Measurements from ENCODE around the gene CRTC2.
"Not testable (repeated sequence)": the region's sequence is repeated elsewhere in the genome, so short reads cannot be mapped to it uniquely, and the experiment has no call there.

CRTC2 gene

GRCh38 chr1:153908071-153908470 is 50.3 kb downstream of the CRTC2 start:
- no peak for TF ChIP-seq CTCF (IDR thresholded peaks at IDR 0.05; ENCODE audit: borderline replicate concordance, control extremely low read depth, extremely low read depth, insufficient read depth, missing control alignments)
- no peak for DNase-seq (ENCODE audit: low spot score)
- in situ Hi-C loops (cut with MboI; ENCODE audit: low sequenced_read_pairs, unreplicated experiment) = no loop called here

GRCh38 chr1:153907134-153907533 is 51.3 kb downstream of the CRTC2 start:
- in situ Hi-C loops (cut with MboI; ENCODE audit: low sequenced_read_pairs, unreplicated experiment) = no loop called here

DNA sequence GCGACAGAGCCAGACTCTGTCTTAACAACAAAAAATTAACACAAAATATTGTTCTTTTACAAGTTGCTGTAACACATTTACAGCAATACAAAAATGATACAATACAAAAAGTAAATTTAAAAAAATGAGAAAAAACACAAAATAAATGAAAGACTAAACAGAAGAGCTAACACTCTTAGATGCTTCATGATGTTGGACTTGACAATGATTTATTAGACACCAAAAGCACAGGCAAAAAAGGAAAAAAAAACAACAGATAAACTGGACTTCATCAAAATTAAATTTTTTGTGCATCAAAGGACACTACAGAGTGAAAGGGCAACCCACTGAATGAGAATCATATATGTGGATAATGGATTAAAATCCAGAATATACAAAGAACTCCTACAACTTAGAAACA is 52.0 kb downstream of the CRTC2 start:
- no peak for DNase-seq (ENCODE audit: low spot score)
- in situ Hi-C loops (cut with MboI; ENCODE audit: low sequenced_read_pairs, unreplicated experiment) = no loop called here
- TF ChIP-seq CTCF (IDR thresholded peaks at IDR 0.05; ENCODE audit: borderline replicate concordance, control extremely low read depth, extremely low read depth, insufficient read depth, missing control alignments) = no peak

More at GRCh38 chr1:153907134-153907533, 51.3 kb downstream of the CRTC2 start:
- DNase-seq (ENCODE audit: low spot score) = no peak
- TF ChIP-seq CTCF (IDR thresholded peaks at IDR 0.05; ENCODE audit: borderline replicate concordance, control extremely low read depth, extremely low read depth, insufficient read depth, missing control alignments) = no peak

DNA sequence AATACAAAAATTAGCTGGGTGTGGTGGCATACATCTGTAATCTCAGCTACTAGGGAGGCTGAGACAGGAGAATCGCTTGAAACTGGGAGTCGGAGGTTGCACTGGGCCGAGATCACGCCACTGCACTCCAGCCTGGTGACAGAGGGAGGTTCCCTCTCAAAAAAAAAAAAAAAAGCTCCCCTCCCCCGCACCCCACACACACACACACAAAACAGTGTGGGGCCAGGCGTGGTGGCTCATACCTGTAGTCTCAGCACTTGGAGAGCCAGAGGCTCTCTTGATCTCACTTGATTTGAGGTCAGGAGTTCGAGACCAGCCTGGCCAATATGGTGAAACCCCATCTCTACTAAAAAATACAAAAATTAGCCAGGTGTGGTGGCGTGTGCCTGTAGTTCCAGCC is 52.5 kb downstream of the CRTC2 start:
- in situ Hi-C loops (cut with MboI; ENCODE audit: low sequenced_read_pairs, unreplicated experiment); DNase-seq (ENCODE audit: low spot score): not testable (repeated sequence)

DNA sequence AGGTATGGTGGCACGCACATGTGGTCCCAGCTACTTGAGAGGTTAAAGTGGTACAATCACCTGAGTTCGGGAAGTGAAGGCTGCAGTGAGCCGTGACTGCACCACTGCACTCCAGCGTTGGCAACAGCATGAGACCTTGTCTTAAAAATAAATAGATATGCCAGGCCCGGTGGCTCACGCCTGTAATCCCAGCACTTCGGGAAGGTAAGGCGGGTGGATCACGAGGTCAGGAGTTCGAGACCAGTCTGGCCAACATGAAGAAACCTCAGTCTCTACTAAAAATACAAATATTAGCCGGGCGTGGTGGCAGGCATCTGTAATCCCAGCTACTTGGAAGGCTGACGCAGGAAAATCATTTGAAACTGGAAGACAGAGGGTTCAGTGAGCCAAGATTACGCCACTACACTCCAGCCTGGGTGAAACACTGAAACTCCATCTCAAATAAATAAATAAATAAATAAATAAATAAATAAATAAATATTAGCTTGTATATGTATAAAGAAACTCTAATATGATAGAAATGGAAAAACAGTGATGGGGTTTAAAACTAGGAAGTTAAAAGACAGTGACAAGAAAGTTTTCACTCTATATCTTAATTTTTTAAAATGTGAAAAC is 54.5 kb downstream of the CRTC2 start:
- no peak for DNase-seq (ENCODE audit: low spot score)
- in situ Hi-C loops (cut with MboI; ENCODE audit: low sequenced_read_pairs, unreplicated experiment) = no loop called here
- no peak for TF ChIP-seq CTCF (IDR thresholded peaks at IDR 0.05; ENCODE audit: borderline replicate concordance, control extremely low read depth, extremely low read depth, insufficient read depth, missing control alignments)

DNA sequence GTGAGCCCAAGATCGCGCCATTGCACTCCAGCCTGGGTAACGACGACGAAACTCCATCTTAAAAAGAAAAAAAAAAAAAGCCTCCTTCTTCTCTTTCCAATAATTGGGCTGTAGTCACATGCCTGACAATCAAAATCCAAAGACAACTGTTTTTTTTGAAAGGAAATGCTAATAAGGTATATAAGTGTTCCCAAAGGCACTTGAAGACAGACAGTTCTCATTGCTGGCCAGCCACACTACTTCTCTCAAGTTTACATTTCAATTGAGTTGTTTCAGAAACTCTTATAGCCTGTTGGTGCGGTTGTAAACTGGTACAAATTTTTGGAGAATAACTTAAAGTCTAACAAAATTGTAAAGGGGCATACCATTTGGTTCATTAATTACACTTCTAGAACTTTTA is 58.9 kb downstream of the CRTC2 start:
- in situ Hi-C loops (cut with MboI; ENCODE audit: low sequenced_read_pairs, unreplicated experiment) = no loop called here
- TF ChIP-seq CTCF (IDR thresholded peaks at IDR 0.05; ENCODE audit: borderline replicate concordance, control extremely low read depth, extremely low read depth, insufficient read depth, missing control alignments) = no peak

More for the DNA sequence above, 58.9 kb downstream of the CRTC2 start:
- no peak for DNase-seq (ENCODE audit: low spot score)

Data from GM13976 (cell line).